Measurements from ENCODE around the gene ETV6.

Gene ETV6

GRCh38 chr12:11823043-11823442 lies 173.6 kb downstream of the ETV6 start:
- no peaks in the 10 kb centered on the region for H3K27me3 ChIP-seq (replicated peaks)
- no peaks in the 10 kb centered on the region for H3K36me3 ChIP-seq (replicated peaks)
- DNase-seq: peak; percentile 69
- peak overlapping the region; percentile 88 for H3K27ac ChIP-seq
- in situ Hi-C loops (cut with HindIII; ENCODE audit: low pct_ligation_motif_present, low sequenced_read_pairs): no loop called here
- TF ChIP-seq CTCF (IDR thresholded peaks at IDR 0.05; ENCODE audit: low read depth, low read length, missing control alignments): no peak
- no peak overlapping the region for H3K4me3 ChIP-seq (ENCODE audit: low read depth, low read length)

GRCh38 chr12:11823593-11823992 lies 174.1 kb downstream of the ETV6 start:
- Histone ChIP-seq H3K27me3 (replicated peaks) (no peaks in the 10 kb centered on the region), H3K4me3 (ENCODE audit: low read depth, low read length) (no peak overlapping the region), H3K36me3 (replicated peaks) (no peaks in the 10 kb centered on the region), H3K27ac (peak overlapping the region; percentile 88)
- no peak for TF ChIP-seq CTCF (IDR thresholded peaks at IDR 0.05; ENCODE audit: low read depth, low read length, missing control alignments)
- DNase-seq: no peak
- in situ Hi-C loops (cut with HindIII; ENCODE audit: low pct_ligation_motif_present, low sequenced_read_pairs): no loop called here

GRCh38 chr12:11824069-11824468 lies 174.6 kb downstream of the ETV6 start:
- TF ChIP-seq CTCF (IDR thresholded peaks at IDR 0.05; ENCODE audit: low read depth, low read length, missing control alignments): no peak
- no peaks in the 10 kb centered on the region for H3K27me3 ChIP-seq (replicated peaks)
- no peak overlapping the region for H3K4me3 ChIP-seq (ENCODE audit: low read depth, low read length)
- no peak for DNase-seq
- H3K27ac ChIP-seq: no peak overlapping the region
- H3K36me3 ChIP-seq (replicated peaks): no peaks in the 10 kb centered on the region
- in situ Hi-C loops (cut with HindIII; ENCODE audit: low pct_ligation_motif_present, low sequenced_read_pairs): no loop called here

- no peak overlapping the region for H3K27ac ChIP-seq
- no peaks in the 10 kb centered on the region for H3K36me3 ChIP-seq (replicated peaks)
- no peak for TF ChIP-seq CTCF (IDR thresholded peaks at IDR 0.05; ENCODE audit: low read depth, low read length, missing control alignments)
- no peak for DNase-seq
- H3K27me3 ChIP-seq (replicated peaks): no peaks in the 10 kb centered on the region
- in situ Hi-C loops (cut with HindIII; ENCODE audit: low pct_ligation_motif_present, low sequenced_read_pairs): no loop called here
- H3K4me3 ChIP-seq (ENCODE audit: low read depth, low read length): no peak overlapping the region
These were observed 175.3 kb downstream of the ETV6 start for GRCh38 chr12:11824736-11825135.

- Histone ChIP-seq H3K4me3 (ENCODE audit: low read depth, low read length) (no peak overlapping the region), H3K36me3 (replicated peaks) (no peaks in the 10 kb centered on the region), H3K27ac (no peak overlapping the region), H3K27me3 (replicated peaks) (no peaks in the 10 kb centered on the region)
- in situ Hi-C loops (cut with HindIII; ENCODE audit: low pct_ligation_motif_present, low sequenced_read_pairs): no loop called here
- TF ChIP-seq CTCF (IDR thresholded peaks at IDR 0.05; ENCODE audit: low read depth, low read length, missing control alignments): no peak
- DNase-seq: no peak
These were observed 175.8 kb downstream of the ETV6 start for GRCh38 chr12:11825278-11825677.

GRCh38 chr12:11826574-11826973 lies 177.1 kb downstream of the ETV6 start:
- no peak overlapping the region for H3K27ac ChIP-seq

More at GRCh38 chr12:11826574-11826973, 177.1 kb downstream of the ETV6 start:
- H3K4me3 ChIP-seq (ENCODE audit: low read depth, low read length): no peak overlapping the region
- H3K36me3 ChIP-seq (replicated peaks): no peaks in the 10 kb centered on the region
- H3K27me3 ChIP-seq (replicated peaks): no peaks in the 10 kb centered on the region
- TF ChIP-seq CTCF (IDR thresholded peaks at IDR 0.05; ENCODE audit: low read depth, low read length, missing control alignments): no peak
- in situ Hi-C loops (cut with HindIII; ENCODE audit: low pct_ligation_motif_present, low sequenced_read_pairs): no loop called here
- DNase-seq: no peak

Data from brain microvascular endothelial cell (primary cell).